Left ventricle myocardium inferior (tissue), 1 donor: ENCODE data around the gene SYNPR. TPM values are rescaled to one million over a fixed set of nuclear protein-coding genes. Genes with fewer than 3 reads are reported as not detected.

Experiments used
- DNase-seq: peaks from one replicate; pipeline ENCODE4 v3.0.0-alpha.2; 2020
- H3K27ac ChIP-seq: fragments of 200-600 bp; replicated peaks from 2 replicates; pipeline ENCODE4 v1.8.0; 2021
- H3K27me3 ChIP-seq: fragments of 200-600 bp; 2 replicates; pipeline ENCODE4 v1.8.0; 2021; ENCODE audit warnings: low read depth
- H3K36me3 ChIP-seq: fragments of 200-600 bp; 2 replicates; pipeline ENCODE4 v1.8.0; 2021
- H3K4me1 ChIP-seq: fragments of 200-600 bp; 2 replicates; pipeline ENCODE4 v1.8.0; 2021
- H3K4me3 ChIP-seq: fragments of 200-600 bp; 2 replicates; pipeline ENCODE4 v1.8.0; 2021; ENCODE audit warnings: mild to moderate bottlenecking, moderate library complexity
- H3K9me3 ChIP-seq: fragments of 200-600 bp; replicated peaks from 2 replicates; pipeline ENCODE4 v1.8.0; 2021
- intact Hi-C: fragments of 100-400 bp; cut with micrococcal nuclease; formaldehyde crosslinking; loops from one replicate; pipeline ENCODE4 v1.11.0; 2022
- total RNA-seq: library from RNA; stranded (reverse); fragmentation: NEBNext Ultra II Directional; extraction: Animal tissue kit (Norgen Biotek cat#: 25700); gene quantifications from one replicate; pipeline ENCODE4 v1.2.1, GENCODE V29; 2021
- TF ChIP-seq, protein P1 (sequence below): fragments of 200-600 bp; IDR thresholded peaks from 2 replicates; pipeline ENCODE4 v1.8.0; 2021; ENCODE audit warnings: antibody characterized with exemption, mild to moderate bottlenecking, borderline replicate concordance
- donor health status: DM: no; HTN: yes; CAD: no; lungs with severe emphysema.

SYNPR gene
- total RNA-seq, 1 donor from 2014 or later, result 0.93 TPM

- Histone ChIP-seq H3K36me3 (no peaks in the 10 kb centered on the region), H3K9me3 (no peaks in the 10 kb centered on the region), H3K4me1 (no peaks in the 10 kb centered on the region), H3K4me3 (no peak overlapping the region), H3K27me3 (peaks cover 8% of the 10 kb centered on the region), H3K27ac (no peak overlapping the region)
- TF ChIP-seq, protein P1, sequence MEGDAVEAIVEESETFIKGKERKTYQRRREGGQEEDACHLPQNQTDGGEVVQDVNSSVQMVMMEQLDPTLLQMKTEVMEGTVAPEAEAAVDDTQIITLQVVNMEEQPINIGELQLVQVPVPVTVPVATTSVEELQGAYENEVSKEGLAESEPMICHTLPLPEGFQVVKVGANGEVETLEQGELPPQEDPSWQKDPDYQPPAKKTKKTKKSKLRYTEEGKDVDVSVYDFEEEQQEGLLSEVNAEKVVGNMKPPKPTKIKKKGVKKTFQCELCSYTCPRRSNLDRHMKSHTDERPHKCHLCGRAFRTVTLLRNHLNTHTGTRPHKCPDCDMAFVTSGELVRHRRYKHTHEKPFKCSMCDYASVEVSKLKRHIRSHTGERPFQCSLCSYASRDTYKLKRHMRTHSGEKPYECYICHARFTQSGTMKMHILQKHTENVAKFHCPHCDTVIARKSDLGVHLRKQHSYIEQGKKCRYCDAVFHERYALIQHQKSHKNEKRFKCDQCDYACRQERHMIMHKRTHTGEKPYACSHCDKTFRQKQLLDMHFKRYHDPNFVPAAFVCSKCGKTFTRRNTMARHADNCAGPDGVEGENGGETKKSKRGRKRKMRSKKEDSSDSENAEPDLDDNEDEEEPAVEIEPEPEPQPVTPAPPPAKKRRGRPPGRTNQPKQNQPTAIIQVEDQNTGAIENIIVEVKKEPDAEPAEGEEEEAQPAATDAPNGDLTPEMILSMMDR, result no peak
- no peak for DNase-seq
- intact Hi-C loops, result no loop called here
Observed at GRCh38 chr3:63662500-63662899, 384.4 kb downstream of the SYNPR start.
